Neural cell (in vitro differentiated cells): ENCODE data around the gene COL4A2. TPM values are rescaled to one million over a fixed set of nuclear protein-coding genes. Genes with fewer than 3 reads are reported as not detected.

Experiments
- H2AFZ ChIP-seq: fragments of 200-600, 300-800 bp; sonication (generic), shearing (Covaris generic); 2 replicates; pipeline ENCODE4 v1.6.0; 2014; ENCODE audit warnings: low read depth, mild to moderate bottlenecking, antibody characterized with exemption, low read length, moderate library complexity
- H3F3A ChIP-seq: fragments of 200-600 bp; shearing (Covaris generic); 2 replicates; pipeline ENCODE4 v1.6.1; 2016; ENCODE audit warnings: mild to moderate bottlenecking, moderate library complexity, mixed read lengths, antibody characterized with exemption, low read length; ENCODE audit not compliant: insufficient read depth, poor library complexity, severe bottlenecking
- H3K27ac ChIP-seq: fragments of 200-600, 300-800 bp; sonication (generic), shearing (Covaris generic); 2 replicates; pipeline ENCODE4 v1.5.1; 2014; ENCODE audit warnings: mild to moderate bottlenecking, low read length, moderate library complexity
- H3K27me3 ChIP-seq: fragments of 300-800, 200-600 bp; sonication (generic), shearing (Covaris generic); 2 replicates; pipeline ENCODE4 v1.6.0; 2014; ENCODE audit warnings: mild to moderate bottlenecking, low read depth, low read length, moderate library complexity; ENCODE audit not compliant: insufficient read depth
- H3K36me3 ChIP-seq: fragments of 300-800, 200-600 bp; sonication (generic), shearing (Covaris generic); 2 replicates; pipeline ENCODE4 v1.5.1; 2014; ENCODE audit warnings: mild to moderate bottlenecking, antibody characterized with exemption, low read length, moderate library complexity; ENCODE audit not compliant: insufficient read depth
- H3K4me2 ChIP-seq: fragments of 300-800, 200-600 bp; sonication (generic), shearing (Covaris generic); 2 replicates; pipeline ENCODE4 v1.6.0; 2014; ENCODE audit warnings: mild to moderate bottlenecking, low read length
- H3K4me3 ChIP-seq: fragments of 300-800, 200-600 bp; sonication (generic), shearing (Covaris generic); 2 replicates; pipeline ENCODE4 v1.5.1; 2014; ENCODE audit warnings: mild to moderate bottlenecking, low read length, moderate library complexity
- H3K79me2 ChIP-seq: fragments of 200-600 bp; shearing (Covaris generic); replicated peaks from 2 replicates; pipeline ENCODE4 v1.6.0; 2014; ENCODE audit warnings: mild to moderate bottlenecking, low read length, moderate library complexity; ENCODE audit not compliant: insufficient read depth
- H3K9ac ChIP-seq: fragments of 300-800, 200-600 bp; sonication (generic), shearing (Covaris generic); 2 replicates; pipeline ENCODE4 v1.6.1; 2016; ENCODE audit warnings: mild to moderate bottlenecking, low read length, mixed read lengths
- H3K9me2 ChIP-seq: fragments of 200-600 bp; shearing (Covaris generic); 2 replicates; pipeline ENCODE4 v1.6.1; 2016; ENCODE audit warnings: mild to moderate bottlenecking, low read length, mixed read lengths; ENCODE audit not compliant: insufficient read depth
- H3K9me3 ChIP-seq: fragments of 200-600, 300-800 bp; sonication (generic), shearing (Covaris generic); 2 replicates; pipeline ENCODE4 v1.6.1; 2016; ENCODE audit warnings: mild to moderate bottlenecking, mixed run types, low read length, moderate library complexity, mixed read lengths
- H4K20me1 ChIP-seq: fragments of 200-600 bp; shearing (Covaris generic); 2 replicates; pipeline ENCODE4 v1.6.1; 2016; ENCODE audit warnings: mild to moderate bottlenecking, mixed run types; ENCODE audit not compliant: insufficient read depth
- EP300 ChIP-seq: fragments of 450-650 bp; conservative IDR thresholded peaks from 2 replicates; pipeline ENCODE4 v1.6.1; 2014; ENCODE audit warnings: antibody characterized with exemption, mild to moderate bottlenecking, moderate library complexity; ENCODE audit not compliant: poor library complexity, severe bottlenecking
- EZH2 ChIP-seq: fragments of 200-600, 300-800 bp; shearing (Covaris generic), sonication (generic); IDR thresholded peaks from 2 replicates; pipeline ENCODE4 v1.6.1; 2014; ENCODE audit warnings: antibody characterized with exemption, low read length, borderline replicate concordance, mild to moderate bottlenecking; ENCODE audit not compliant: insufficient read depth, poor library complexity, severe bottlenecking
- MXI1 ChIP-seq: fragments of 450-650 bp; conservative IDR thresholded peaks from 2 replicates; pipeline ENCODE4 v1.6.1; 2014; ENCODE audit warnings: antibody characterized with exemption, mild to moderate bottlenecking; ENCODE audit not compliant: poor library complexity, severe bottlenecking
- POLR2AphosphoS5 ChIP-seq: IDR thresholded peaks from 2 replicates; pipeline ENCODE4 v1.6.1; 2012
- RAD21 ChIP-seq: fragments of 450-650 bp; conservative IDR thresholded peaks from 2 replicates; pipeline ENCODE4 v1.6.1; 2014; ENCODE audit warnings: antibody characterized with exemption, mild to moderate bottlenecking, moderate library complexity
- SMC3 ChIP-seq: fragments of 450-650 bp; conservative IDR thresholded peaks from 2 replicates; pipeline ENCODE4 v1.6.1; 2014; ENCODE audit warnings: antibody characterized with exemption, mild to moderate bottlenecking, moderate library complexity; ENCODE audit not compliant: poor library complexity
- TAF1 ChIP-seq: IDR thresholded peaks from 2 replicates; pipeline ENCODE4 v1.6.1; 2012; ENCODE audit warnings: low read depth
- polyA plus RNA-seq: library from polyadenylated mRNA; depleted of rRNA; stranded (reverse); fragments of >200 nt; gene quantifications from 2 replicates; pipeline ENCODE4 v1.2.3, GENCODE V29; 2014
- TF ChIP-seq, protein P1 (sequence below): IDR thresholded peaks from 2 replicates; pipeline ENCODE4 v1.6.1; 2012; ENCODE audit warnings: borderline replicate concordance
- TF ChIP-seq, protein P2 (sequence below): fragments of 450-650 bp; IDR thresholded peaks from 2 replicates; pipeline ENCODE4 v1.5.1; 2014; ENCODE audit warnings: antibody characterized with exemption, mild to moderate bottlenecking, moderate library complexity; ENCODE audit not compliant: poor library complexity, severe bottlenecking

The COL4A2 gene
- polyA plus RNA-seq, 1 donor from 2014 or later: 30.8 TPM

GRCh38 chr13:110533771-110534670, 226.9 kb downstream of the COL4A2 start:
- TF ChIP-seq, protein P1, sequence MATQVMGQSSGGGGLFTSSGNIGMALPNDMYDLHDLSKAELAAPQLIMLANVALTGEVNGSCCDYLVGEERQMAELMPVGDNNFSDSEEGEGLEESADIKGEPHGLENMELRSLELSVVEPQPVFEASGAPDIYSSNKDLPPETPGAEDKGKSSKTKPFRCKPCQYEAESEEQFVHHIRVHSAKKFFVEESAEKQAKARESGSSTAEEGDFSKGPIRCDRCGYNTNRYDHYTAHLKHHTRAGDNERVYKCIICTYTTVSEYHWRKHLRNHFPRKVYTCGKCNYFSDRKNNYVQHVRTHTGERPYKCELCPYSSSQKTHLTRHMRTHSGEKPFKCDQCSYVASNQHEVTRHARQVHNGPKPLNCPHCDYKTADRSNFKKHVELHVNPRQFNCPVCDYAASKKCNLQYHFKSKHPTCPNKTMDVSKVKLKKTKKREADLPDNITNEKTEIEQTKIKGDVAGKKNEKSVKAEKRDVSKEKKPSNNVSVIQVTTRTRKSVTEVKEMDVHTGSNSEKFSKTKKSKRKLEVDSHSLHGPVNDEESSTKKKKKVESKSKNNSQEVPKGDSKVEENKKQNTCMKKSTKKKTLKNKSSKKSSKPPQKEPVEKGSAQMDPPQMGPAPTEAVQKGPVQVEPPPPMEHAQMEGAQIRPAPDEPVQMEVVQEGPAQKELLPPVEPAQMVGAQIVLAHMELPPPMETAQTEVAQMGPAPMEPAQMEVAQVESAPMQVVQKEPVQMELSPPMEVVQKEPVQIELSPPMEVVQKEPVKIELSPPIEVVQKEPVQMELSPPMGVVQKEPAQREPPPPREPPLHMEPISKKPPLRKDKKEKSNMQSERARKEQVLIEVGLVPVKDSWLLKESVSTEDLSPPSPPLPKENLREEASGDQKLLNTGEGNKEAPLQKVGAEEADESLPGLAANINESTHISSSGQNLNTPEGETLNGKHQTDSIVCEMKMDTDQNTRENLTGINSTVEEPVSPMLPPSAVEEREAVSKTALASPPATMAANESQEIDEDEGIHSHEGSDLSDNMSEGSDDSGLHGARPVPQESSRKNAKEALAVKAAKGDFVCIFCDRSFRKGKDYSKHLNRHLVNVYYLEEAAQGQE: no peak
- TF ChIP-seq SMC3: no peak
- no peak for TF ChIP-seq TAF1
- no peak for TF ChIP-seq MXI1
- TF ChIP-seq POLR2AphosphoS5: no peak
- TF ChIP-seq EZH2: no peak
- TF ChIP-seq, protein P2, sequence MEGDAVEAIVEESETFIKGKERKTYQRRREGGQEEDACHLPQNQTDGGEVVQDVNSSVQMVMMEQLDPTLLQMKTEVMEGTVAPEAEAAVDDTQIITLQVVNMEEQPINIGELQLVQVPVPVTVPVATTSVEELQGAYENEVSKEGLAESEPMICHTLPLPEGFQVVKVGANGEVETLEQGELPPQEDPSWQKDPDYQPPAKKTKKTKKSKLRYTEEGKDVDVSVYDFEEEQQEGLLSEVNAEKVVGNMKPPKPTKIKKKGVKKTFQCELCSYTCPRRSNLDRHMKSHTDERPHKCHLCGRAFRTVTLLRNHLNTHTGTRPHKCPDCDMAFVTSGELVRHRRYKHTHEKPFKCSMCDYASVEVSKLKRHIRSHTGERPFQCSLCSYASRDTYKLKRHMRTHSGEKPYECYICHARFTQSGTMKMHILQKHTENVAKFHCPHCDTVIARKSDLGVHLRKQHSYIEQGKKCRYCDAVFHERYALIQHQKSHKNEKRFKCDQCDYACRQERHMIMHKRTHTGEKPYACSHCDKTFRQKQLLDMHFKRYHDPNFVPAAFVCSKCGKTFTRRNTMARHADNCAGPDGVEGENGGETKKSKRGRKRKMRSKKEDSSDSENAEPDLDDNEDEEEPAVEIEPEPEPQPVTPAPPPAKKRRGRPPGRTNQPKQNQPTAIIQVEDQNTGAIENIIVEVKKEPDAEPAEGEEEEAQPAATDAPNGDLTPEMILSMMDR: no peak
- TF ChIP-seq EP300: no peak
- TF ChIP-seq RAD21: no peak
- Histone ChIP-seq H3K4me3 (no peak overlapping the region), H3K9me2 (no peaks in the 10 kb centered on the region), H2AFZ (no peak overlapping the region), H3K4me2 (no peak overlapping the region), H3K79me2 (no peaks in the 10 kb centered on the region), H3F3A (no peaks in the 10 kb centered on the region), H3K27ac (no peak overlapping the region), H3K36me3 (no peaks in the 10 kb centered on the region), H3K27me3 (no peaks in the 10 kb centered on the region), H3K9ac (no peak overlapping the region), H4K20me1 (no peaks in the 10 kb centered on the region), H3K9me3 (no peaks in the 10 kb centered on the region)

DNA sequence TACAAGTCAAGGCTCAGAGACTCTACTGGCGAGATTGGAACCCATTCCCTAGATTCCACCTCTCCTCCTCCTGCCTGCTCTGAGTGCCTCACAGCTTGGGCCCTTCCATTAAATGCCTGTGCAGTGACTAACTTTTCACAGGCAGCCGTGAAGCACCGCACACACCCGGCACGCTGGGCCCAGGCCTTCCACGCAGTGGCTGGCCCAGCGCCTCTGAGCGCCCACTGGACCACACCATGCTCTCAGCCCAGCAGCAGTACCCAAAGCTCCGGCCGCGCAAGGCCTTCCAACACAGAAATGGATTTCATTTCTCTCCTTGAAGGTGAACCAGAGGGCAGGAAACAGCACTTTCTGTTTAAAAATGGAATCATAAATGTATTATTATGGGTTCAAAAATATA, 228.4 kb downstream of the COL4A2 start:
- no peaks in the 10 kb centered on the region for H4K20me1 ChIP-seq
- H3K9me2 ChIP-seq: no peaks in the 10 kb centered on the region
- no peak overlapping the region for H3K4me3 ChIP-seq
- no peak overlapping the region for H3K4me2 ChIP-seq
- H3K36me3 ChIP-seq: no peaks in the 10 kb centered on the region
- H3K79me2 ChIP-seq: no peaks in the 10 kb centered on the region
- TF ChIP-seq RAD21 (no peak), TAF1 (no peak), EP300 (no peak), SMC3 (no peak), MXI1 (no peak), EZH2 (no peak), POLR2AphosphoS5 (no peak)
- TF ChIP-seq, protein P1: no peak
- TF ChIP-seq, protein P2: no peak
- no peak overlapping the region for H2AFZ ChIP-seq
- H3F3A ChIP-seq: no peaks in the 10 kb centered on the region
- H3K9ac ChIP-seq: no peak overlapping the region
- H3K27me3 ChIP-seq: no peaks in the 10 kb centered on the region
- H3K27ac ChIP-seq: no peak overlapping the region
- no peaks in the 10 kb centered on the region for H3K9me3 ChIP-seq
